H9 (cell line): ENCODE results near the gene PPARG. TPM values are rescaled to one million over a fixed set of nuclear protein-coding genes. Genes with fewer than 3 reads are reported as not detected.

Source experiments
- DNase-seq: peaks from one replicate; pipeline ENCODE4 v3.0.0-alpha.2; 2017
- H2AFZ ChIP-seq: one replicate; pipeline ENCODE4 v1.6.1; 2013; ENCODE audit warnings: mild to moderate bottlenecking, low read length, control low read depth, moderate library complexity
- H2AK5ac ChIP-seq: 2 replicates; pipeline ENCODE4 v1.6.1; 2013; ENCODE audit warnings: low read length, control low read depth, mixed read lengths; ENCODE audit not compliant: insufficient read length
- H2BK120ac ChIP-seq: one replicate; pipeline ENCODE4 v1.6.1; 2013; ENCODE audit warnings: low read depth, mild to moderate bottlenecking, low read length, control low read depth, inconsistent platforms; ENCODE audit not compliant: poor library complexity, severe bottlenecking
- H2BK12ac ChIP-seq: 2 replicates; pipeline ENCODE4 v1.6.1; 2013; ENCODE audit warnings: low read length, control low read depth, mixed read lengths, low read depth; ENCODE audit not compliant: insufficient read length
- H2BK15ac ChIP-seq: 2 replicates; pipeline ENCODE4 v1.6.1; 2013; ENCODE audit warnings: low read depth, low read length, control low read depth
- H2BK20ac ChIP-seq: one replicate; pipeline ENCODE4 v1.6.1; 2013; ENCODE audit warnings: low read depth, mild to moderate bottlenecking, low read length, control low read depth, inconsistent platforms; ENCODE audit not compliant: poor library complexity, severe bottlenecking
- H2BK5ac ChIP-seq: 2 replicates; pipeline ENCODE4 v1.6.1; 2013; ENCODE audit warnings: low read length, control low read depth, mixed read lengths; ENCODE audit not compliant: insufficient read length
- H3K14ac ChIP-seq: 2 replicates; pipeline ENCODE4 v1.6.1; 2013; ENCODE audit warnings: low read length, control low read depth; ENCODE audit not compliant: insufficient read depth
- H3K18ac ChIP-seq: 2 replicates; pipeline ENCODE4 v1.6.1; 2013; ENCODE audit warnings: low read depth, mild to moderate bottlenecking, mixed read lengths, low read length, control low read depth; ENCODE audit not compliant: insufficient read length
- H3K23ac ChIP-seq: 2 replicates; pipeline ENCODE4 v1.6.1; 2013; ENCODE audit warnings: low read length, control low read depth, mixed read lengths, low read depth; ENCODE audit not compliant: insufficient read length
- H3K23me2 ChIP-seq: 2 replicates; pipeline ENCODE4 v1.6.1; 2013; ENCODE audit warnings: low read depth, mild to moderate bottlenecking, mixed read lengths, low read length, control low read depth; ENCODE audit not compliant: insufficient read length, poor library complexity, severe bottlenecking
- H3K27ac ChIP-seq: 2 replicates; pipeline ENCODE4 v1.5.1; 2013; ENCODE audit warnings: low read length, control low read depth, mixed read lengths, low read depth; ENCODE audit not compliant: insufficient read length
- H3K27me3 ChIP-seq: 2 replicates; pipeline ENCODE4 v1.6.1; 2013; ENCODE audit warnings: low read length, control low read depth, inconsistent platforms; ENCODE audit not compliant: insufficient read depth
- H3K4ac ChIP-seq: 2 replicates; pipeline ENCODE4 v1.6.1; 2013; ENCODE audit warnings: low read depth, mild to moderate bottlenecking, control low read depth, inconsistent platforms, low read length, moderate library complexity
- H3K4me1 ChIP-seq: 2 replicates; pipeline ENCODE4 v1.6.1; 2013; ENCODE audit warnings: low read length, control low read depth, inconsistent platforms; ENCODE audit not compliant: insufficient read depth
- H3K4me2 ChIP-seq: 2 replicates; pipeline ENCODE4 v1.6.1; 2013; ENCODE audit warnings: low read length, control low read depth, mixed read lengths; ENCODE audit not compliant: insufficient read length, insufficient read depth
- H3K56ac ChIP-seq: 2 replicates; pipeline ENCODE4 v1.6.1; 2013; ENCODE audit warnings: low read depth, mild to moderate bottlenecking, mixed read lengths, low read length, control low read depth; ENCODE audit not compliant: insufficient read length
- H3K79me1 ChIP-seq: 2 replicates; pipeline ENCODE4 v1.6.1; 2013; ENCODE audit warnings: low read depth, mild to moderate bottlenecking, moderate library complexity, low read length, control low read depth, inconsistent platforms; ENCODE audit not compliant: insufficient read depth, poor library complexity, severe bottlenecking
- H3K79me2 ChIP-seq: 2 replicates; pipeline ENCODE4 v1.6.1; 2013; ENCODE audit warnings: low read length, control low read depth, inconsistent platforms; ENCODE audit not compliant: insufficient read depth
- H3K9ac ChIP-seq: 2 replicates; pipeline ENCODE4 v1.6.1; 2013; ENCODE audit warnings: low read length, control low read depth, mixed read lengths; ENCODE audit not compliant: insufficient read length; ENCODE audit errors: extremely low read depth
- H3K9me3 ChIP-seq: one replicate; pipeline ENCODE4 v1.6.1; 2013; ENCODE audit warnings: low read depth, low read length, inconsistent platforms; ENCODE audit not compliant: control insufficient read depth
- H3T11ph ChIP-seq: one replicate; pipeline ENCODE4 v1.6.1; 2013; ENCODE audit warnings: mild to moderate bottlenecking, low read length, control low read depth, inconsistent platforms
- H4K20me1 ChIP-seq: one replicate; pipeline ENCODE4 v1.6.1; 2013; ENCODE audit not compliant: control insufficient read depth, insufficient read length, insufficient read depth
- H4K5ac ChIP-seq: 2 replicates; pipeline ENCODE4 v1.6.1; 2013; ENCODE audit warnings: low read depth, mild to moderate bottlenecking, mixed read lengths, low read length, control low read depth; ENCODE audit not compliant: insufficient read length
- H4K8ac ChIP-seq: replicated peaks from 2 replicates; pipeline ENCODE4 v1.6.1; 2013; ENCODE audit warnings: low read length, control low read depth, mixed read lengths, low read depth; ENCODE audit not compliant: insufficient read length
- H4K91ac ChIP-seq: 2 replicates; pipeline ENCODE4 v1.6.1; 2013; ENCODE audit warnings: low read depth, mild to moderate bottlenecking, moderate library complexity, mixed read lengths, low read length, control low read depth; ENCODE audit not compliant: insufficient read length
- H3K27ac Mint-ChIP-seq, 3 experiments: 2 replicates in 2 of 3; 3 replicates in 1 of 3; pipeline ENCODE4 v1.8.0; 2020 to 2021; ENCODE audit warnings: mixed read lengths in 3 of 3, mild to moderate bottlenecking in 1 of 3, moderate library complexity in 1 of 3
- H3K27me3 Mint-ChIP-seq: 2 replicates; pipeline ENCODE4 v1.8.0; 2021; ENCODE audit warnings: low read depth, mild to moderate bottlenecking, moderate library complexity, mixed read lengths
- H3K36me3 Mint-ChIP-seq, 3 experiments: 2 replicates in 2 of 3; 3 replicates in 1 of 3; pipeline ENCODE4 v1.8.0; 2020 to 2021; ENCODE audit warnings: low read depth in 3 of 3, mixed read lengths in 3 of 3; ENCODE audit not compliant: insufficient read depth in 1 of 3
- H3K4me1 Mint-ChIP-seq, 2 experiments: 2 replicates each; pipeline ENCODE4 v1.8.0; 2020; ENCODE audit warnings: mixed read lengths in 2 of 2
- H3K4me3 Mint-ChIP-seq, 2 experiments: 2 replicates in 1 of 2; 3 replicates in 1 of 2; pipeline ENCODE4 v1.8.0; 2020 to 2021; ENCODE audit warnings: mild to moderate bottlenecking in 2 of 2, mixed read lengths in 2 of 2, moderate library complexity in 1 of 2
- H3K9me3 Mint-ChIP-seq, 2 experiments: 2 replicates in 1 of 2; 3 replicates in 1 of 2; pipeline ENCODE4 v1.8.0; 2020; ENCODE audit warnings: mild to moderate bottlenecking in 2 of 2, mixed read lengths in 2 of 2, moderate library complexity in 1 of 2
- WGBS: extraction: QIAGEN DNeasy Blood & Tissue Kit; methylation state at CpG from one replicate; pipeline ENCODE4 v1.1.7; 2013; ENCODE audit warnings: missing lambda C conversion rate, low lambda C conversion rate, mixed read lengths; ENCODE audit not compliant: insufficient read length; ENCODE audit errors: extremely low coverage; 5-methylcytosine and 5-hydroxymethylcytosine counted together
- total RNA-seq: library from RNA; stranded (reverse); gene quantifications from 2 replicates; pipeline ENCODE4 v1.2.1, GENCODE V29; 2021
- TF ChIP-seq, protein P1 (sequence below): fragments of 200-600 bp; sonication (generic); conservative IDR thresholded peaks from 3 replicates; pipeline ENCODE4 v1.8.0; 2021; ENCODE audit warnings: antibody characterized with exemption, mild to moderate bottlenecking

Gene PPARG
- total RNA-seq, 1 experiment from 2014 or later = 0.42 TPM

GRCh38 chr3:12438318-12438717 lies 149.4 kb downstream of the PPARG start:
- no peak overlapping the region; a peak in 1 of 7 replicates for H3K27ac Mint-ChIP-seq
- WGBS = no CpG with 5 or more reads among the region's 4 CpGs

More at GRCh38 chr3:12438318-12438717, 149.4 kb downstream of the PPARG start:
- H4K20me1 ChIP-seq = no peaks in the 10 kb centered on the region
- no peaks in the 10 kb centered on the region for H3K23me2 ChIP-seq
- no peak overlapping the region for H3T11ph ChIP-seq
- H3K36me3 Mint-ChIP-seq = no peaks in the 10 kb centered on the region
- peaks cover 14% of the 10 kb centered on the region for H3K27me3 Mint-ChIP-seq
- H2BK120ac ChIP-seq = no peak overlapping the region
- no peak overlapping the region for H2AFZ ChIP-seq
- H4K5ac ChIP-seq = no peak overlapping the region
- no peak overlapping the region for H3K4me2 ChIP-seq
- TF ChIP-seq, protein P1, sequence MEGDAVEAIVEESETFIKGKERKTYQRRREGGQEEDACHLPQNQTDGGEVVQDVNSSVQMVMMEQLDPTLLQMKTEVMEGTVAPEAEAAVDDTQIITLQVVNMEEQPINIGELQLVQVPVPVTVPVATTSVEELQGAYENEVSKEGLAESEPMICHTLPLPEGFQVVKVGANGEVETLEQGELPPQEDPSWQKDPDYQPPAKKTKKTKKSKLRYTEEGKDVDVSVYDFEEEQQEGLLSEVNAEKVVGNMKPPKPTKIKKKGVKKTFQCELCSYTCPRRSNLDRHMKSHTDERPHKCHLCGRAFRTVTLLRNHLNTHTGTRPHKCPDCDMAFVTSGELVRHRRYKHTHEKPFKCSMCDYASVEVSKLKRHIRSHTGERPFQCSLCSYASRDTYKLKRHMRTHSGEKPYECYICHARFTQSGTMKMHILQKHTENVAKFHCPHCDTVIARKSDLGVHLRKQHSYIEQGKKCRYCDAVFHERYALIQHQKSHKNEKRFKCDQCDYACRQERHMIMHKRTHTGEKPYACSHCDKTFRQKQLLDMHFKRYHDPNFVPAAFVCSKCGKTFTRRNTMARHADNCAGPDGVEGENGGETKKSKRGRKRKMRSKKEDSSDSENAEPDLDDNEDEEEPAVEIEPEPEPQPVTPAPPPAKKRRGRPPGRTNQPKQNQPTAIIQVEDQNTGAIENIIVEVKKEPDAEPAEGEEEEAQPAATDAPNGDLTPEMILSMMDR = no peak
- no peak overlapping the region for H4K8ac ChIP-seq
- no peak overlapping the region for H2BK20ac ChIP-seq
- H3K4ac ChIP-seq = no peak overlapping the region
- H3K14ac ChIP-seq = no peak overlapping the region
- H3K9me3 ChIP-seq = no peaks in the 10 kb centered on the region
- no peaks in the 10 kb centered on the region for H3K9me3 Mint-ChIP-seq
- H3K18ac ChIP-seq = no peak overlapping the region
- H3K9ac ChIP-seq = no peak overlapping the region
- H4K91ac ChIP-seq = no peak overlapping the region
- H3K27me3 ChIP-seq = no peaks in the 10 kb centered on the region
- no peak overlapping the region for H3K4me3 Mint-ChIP-seq
- H3K79me2 ChIP-seq = no peaks in the 10 kb centered on the region
- H3K4me1 Mint-ChIP-seq = peaks cover 9 to 10% of the 10 kb centered on the region in 2 experiments
- no peak for DNase-seq
- no peaks in the 10 kb centered on the region for H3K79me1 ChIP-seq
- H2BK12ac ChIP-seq = no peak overlapping the region
- no peak overlapping the region for H2BK5ac ChIP-seq
- H2AK5ac ChIP-seq = no peak overlapping the region
- no peaks in the 10 kb centered on the region for H3K4me1 ChIP-seq
- H3K27ac ChIP-seq = no peak overlapping the region
- H3K23ac ChIP-seq = no peak overlapping the region
- no peak overlapping the region for H2BK15ac ChIP-seq
- H3K56ac ChIP-seq = no peak overlapping the region
